Neural crest cell (in vitro differentiated cells): ENCODE measurements around the gene CD9. TPM values are rescaled to one million over a fixed set of nuclear protein-coding genes. Genes with fewer than 3 reads are reported as not detected.

Experiments used
- DNase-seq: peaks from one replicate; pipeline ENCODE4 v3.0.0; 2021; ENCODE audit warnings: low read depth, mixed read lengths, low spot score
- H3K27ac Mint-ChIP-seq: one replicate; pipeline ENCODE4 v1.8.0; 2021; ENCODE audit warnings: mild to moderate bottlenecking, mixed read lengths; ENCODE audit not compliant: unreplicated experiment
- H3K27me3 Mint-ChIP-seq: 2 replicates; pipeline ENCODE4 v1.8.0; 2021; ENCODE audit warnings: low read depth, mild to moderate bottlenecking, mixed read lengths
- H3K36me3 Mint-ChIP-seq: 2 replicates; pipeline ENCODE4 v1.8.0; 2021; ENCODE audit warnings: low read depth, mild to moderate bottlenecking, mixed read lengths
- H3K4me1 Mint-ChIP-seq: 2 replicates; pipeline ENCODE4 v1.8.0; 2021; ENCODE audit warnings: mixed read lengths
- H3K4me3 Mint-ChIP-seq: one replicate; pipeline ENCODE4 v1.8.0; 2021; ENCODE audit warnings: mild to moderate bottlenecking, mixed read lengths
- H3K9me3 Mint-ChIP-seq: 2 replicates; pipeline ENCODE4 v1.8.0; 2021; ENCODE audit warnings: mixed read lengths
- total RNA-seq: library from RNA; stranded (reverse); gene quantifications from 2 replicates; pipeline ENCODE4 v1.2.1, GENCODE V29; 2021
- TF ChIP-seq, protein P1 (sequence below): fragments of 200-600 bp; sonication (generic); conservative IDR thresholded peaks from 2 replicates; pipeline ENCODE4 v1.5.0; 2021; ENCODE audit warnings: antibody characterized with exemption, mild to moderate bottlenecking

Gene CD9
- total RNA-seq, 1 donor from 2014 or later, result 2.1 TPM

DNA sequence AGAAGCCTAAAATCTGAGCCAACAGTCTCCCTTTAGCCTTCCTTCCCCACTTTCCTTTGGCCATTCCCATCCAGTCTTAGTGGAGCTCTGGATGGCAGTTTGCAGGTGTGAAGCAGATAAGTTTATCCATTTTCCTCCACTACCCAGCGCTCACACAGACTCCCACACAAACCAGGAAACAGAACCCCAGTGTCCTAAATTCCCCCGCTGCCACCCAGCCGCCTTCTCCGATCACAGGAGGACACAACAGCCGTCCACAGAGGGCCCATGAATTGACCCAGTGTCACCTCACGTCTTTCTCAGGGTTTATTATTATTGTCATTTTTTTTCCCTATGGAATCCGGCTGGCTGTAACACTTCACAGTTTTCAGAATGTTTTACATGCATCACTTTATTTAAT is 16.4 kb downstream of the CD9 start:
- no peak for DNase-seq
- TF ChIP-seq, protein P1, sequence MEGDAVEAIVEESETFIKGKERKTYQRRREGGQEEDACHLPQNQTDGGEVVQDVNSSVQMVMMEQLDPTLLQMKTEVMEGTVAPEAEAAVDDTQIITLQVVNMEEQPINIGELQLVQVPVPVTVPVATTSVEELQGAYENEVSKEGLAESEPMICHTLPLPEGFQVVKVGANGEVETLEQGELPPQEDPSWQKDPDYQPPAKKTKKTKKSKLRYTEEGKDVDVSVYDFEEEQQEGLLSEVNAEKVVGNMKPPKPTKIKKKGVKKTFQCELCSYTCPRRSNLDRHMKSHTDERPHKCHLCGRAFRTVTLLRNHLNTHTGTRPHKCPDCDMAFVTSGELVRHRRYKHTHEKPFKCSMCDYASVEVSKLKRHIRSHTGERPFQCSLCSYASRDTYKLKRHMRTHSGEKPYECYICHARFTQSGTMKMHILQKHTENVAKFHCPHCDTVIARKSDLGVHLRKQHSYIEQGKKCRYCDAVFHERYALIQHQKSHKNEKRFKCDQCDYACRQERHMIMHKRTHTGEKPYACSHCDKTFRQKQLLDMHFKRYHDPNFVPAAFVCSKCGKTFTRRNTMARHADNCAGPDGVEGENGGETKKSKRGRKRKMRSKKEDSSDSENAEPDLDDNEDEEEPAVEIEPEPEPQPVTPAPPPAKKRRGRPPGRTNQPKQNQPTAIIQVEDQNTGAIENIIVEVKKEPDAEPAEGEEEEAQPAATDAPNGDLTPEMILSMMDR, result no peak
- H3K27ac Mint-ChIP-seq, result no peak overlapping the region
- H3K27me3 Mint-ChIP-seq, result peaks cover 23% of the 10 kb centered on the region
- H3K36me3 Mint-ChIP-seq, result no peaks in the 10 kb centered on the region
- H3K4me1 Mint-ChIP-seq, result peaks cover 15% of the 10 kb centered on the region
- H3K9me3 Mint-ChIP-seq, result no peaks in the 10 kb centered on the region
- H3K4me3 Mint-ChIP-seq, result no peak overlapping the region

DNA sequence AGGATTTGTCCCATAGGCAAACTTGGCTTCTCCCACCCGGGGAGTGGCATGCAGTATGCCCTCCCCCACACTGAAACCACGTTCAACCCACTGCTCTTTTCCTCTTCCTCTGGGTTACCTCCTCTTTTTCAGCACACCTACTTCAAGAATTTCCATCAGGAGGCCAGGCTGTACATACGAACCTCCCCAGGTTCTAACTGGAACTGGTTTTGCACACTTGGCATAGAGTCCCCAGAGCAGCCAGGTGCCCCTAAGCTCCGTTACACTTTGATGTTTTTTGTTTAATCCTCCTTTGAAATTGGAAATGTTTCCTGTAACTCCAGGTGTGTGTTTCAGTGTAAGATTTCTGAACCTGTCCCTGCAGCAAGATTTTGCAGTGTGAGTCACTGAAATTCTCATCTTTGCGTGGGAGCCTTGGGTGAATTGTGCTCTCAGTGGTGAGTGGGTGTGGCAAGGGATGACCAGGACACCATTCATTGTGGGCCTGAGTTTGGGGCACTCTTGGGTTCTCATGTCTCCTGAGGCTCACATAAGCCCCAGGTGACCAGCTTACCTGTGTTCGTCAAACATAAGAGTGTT is 18.2 kb downstream of the CD9 start:
- TF ChIP-seq, protein P1, result no peak
- Mint-ChIP-seq H3K9me3 (no peaks in the 10 kb centered on the region), H3K27ac (no peak overlapping the region), H3K4me3 (no peak overlapping the region), H3K27me3 (peaks cover 20% of the 10 kb centered on the region), H3K4me1 (peaks cover 27% of the 10 kb centered on the region), H3K36me3 (no peaks in the 10 kb centered on the region)
- no peak for DNase-seq

DNA sequence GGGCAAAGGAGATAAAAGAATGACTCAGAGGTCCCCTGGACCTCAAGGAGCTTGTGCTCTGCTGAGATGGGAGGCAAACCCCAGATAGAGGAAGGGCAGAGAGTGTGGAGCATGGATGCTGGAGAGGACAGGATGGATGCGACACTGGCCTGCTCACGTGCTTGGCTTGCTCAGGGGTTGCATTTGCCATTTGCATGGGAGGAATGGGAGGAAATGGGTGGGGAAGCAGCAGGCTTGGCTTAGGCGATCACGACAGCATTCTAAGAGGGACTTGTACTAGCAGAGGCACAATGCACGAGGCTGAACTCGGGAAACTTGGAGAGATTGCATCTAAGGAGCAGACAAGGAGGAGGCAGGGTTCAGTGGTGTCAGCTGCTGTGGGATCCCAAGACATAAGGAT is 19.8 kb downstream of the CD9 start:
- no peak overlapping the region for H3K4me3 Mint-ChIP-seq
- H3K27ac Mint-ChIP-seq, result no peak overlapping the region
- no peaks in the 10 kb centered on the region for H3K9me3 Mint-ChIP-seq
- DNase-seq, result no peak
- H3K27me3 Mint-ChIP-seq, result peaks cover 20% of the 10 kb centered on the region
- TF ChIP-seq, protein P1, result no peak
- no peaks in the 10 kb centered on the region for H3K36me3 Mint-ChIP-seq
- peaks cover 24% of the 10 kb centered on the region for H3K4me1 Mint-ChIP-seq

DNA sequence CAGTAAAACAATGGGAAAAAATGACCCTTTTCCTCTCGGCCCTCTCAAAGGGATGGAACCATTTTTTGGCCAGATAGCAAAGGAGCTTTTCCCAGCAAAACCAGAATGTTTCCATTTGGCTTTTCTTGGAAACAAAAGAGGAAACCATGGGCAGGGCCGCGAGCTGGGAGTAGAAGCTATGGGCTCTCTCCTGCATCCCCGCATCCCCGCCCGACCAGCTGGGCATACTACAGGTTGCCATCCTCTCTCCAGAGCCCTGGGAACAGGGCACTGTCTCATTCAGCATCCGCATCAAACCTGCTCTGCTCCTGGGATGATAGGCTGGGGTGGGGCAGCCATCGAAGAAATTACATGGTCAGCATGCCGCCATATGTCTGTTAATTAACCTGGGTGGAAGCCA is 20.9 kb downstream of the CD9 start:
- H3K36me3 Mint-ChIP-seq, result no peaks in the 10 kb centered on the region
- TF ChIP-seq, protein P1, result no peak
- H3K4me3 Mint-ChIP-seq, result no peak overlapping the region
- H3K4me1 Mint-ChIP-seq, result peaks cover 21% of the 10 kb centered on the region
- no peak for DNase-seq
- H3K27me3 Mint-ChIP-seq, result peaks cover 21% of the 10 kb centered on the region
- H3K9me3 Mint-ChIP-seq, result no peaks in the 10 kb centered on the region
- H3K27ac Mint-ChIP-seq, result no peak overlapping the region

DNA sequence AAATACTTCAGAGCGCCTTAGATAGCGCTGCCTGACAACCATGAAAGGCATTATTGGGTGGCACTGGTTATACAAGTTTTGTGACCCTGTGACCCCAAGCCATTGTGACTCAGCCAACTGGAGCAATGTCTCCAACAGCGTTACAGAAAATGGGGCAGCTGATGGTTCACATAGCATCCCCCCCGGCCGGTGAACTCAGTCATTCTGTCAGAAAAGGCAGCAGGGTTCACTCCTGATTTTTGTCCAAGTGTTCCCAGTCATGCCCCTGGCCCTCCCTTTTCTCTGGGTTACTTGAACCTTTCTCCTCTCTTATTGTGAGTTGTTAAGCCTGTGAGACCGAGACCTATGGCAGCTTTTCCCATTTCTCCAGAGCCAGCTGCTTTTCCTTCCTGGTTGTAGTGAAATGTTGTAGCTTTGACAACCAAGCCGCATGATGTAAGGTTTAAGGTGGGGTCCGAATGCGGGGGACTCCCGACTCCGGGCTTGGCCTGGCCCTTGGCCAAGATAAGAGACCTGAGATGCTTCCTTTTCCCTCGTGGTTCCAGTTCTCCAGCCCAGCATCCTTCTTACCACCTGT is 22.0 kb downstream of the CD9 start:
- H3K4me1 Mint-ChIP-seq, result peaks cover 27% of the 10 kb centered on the region
- peak overlapping the region; percentile 14 for H3K27ac Mint-ChIP-seq
- TF ChIP-seq, protein P1, result no peak
- no peaks in the 10 kb centered on the region for H3K9me3 Mint-ChIP-seq
- no peak for DNase-seq
- peaks cover 24% of the 10 kb centered on the region for H3K27me3 Mint-ChIP-seq
- no peaks in the 10 kb centered on the region for H3K36me3 Mint-ChIP-seq
- no peak overlapping the region for H3K4me3 Mint-ChIP-seq
